Amniotic epithelial cell (primary cell): ENCODE measurements around the gene ILF3.
A peak's percentile ranks its signal among the peaks of the same experiment; 100 is the strongest.

ENCODE experiments used
- DNase-seq: peaks from one replicate; pipeline ENCODE4 v3.0.0-alpha.2; 2010; ENCODE audit warnings: low read depth

The ILF3 gene

DNA sequence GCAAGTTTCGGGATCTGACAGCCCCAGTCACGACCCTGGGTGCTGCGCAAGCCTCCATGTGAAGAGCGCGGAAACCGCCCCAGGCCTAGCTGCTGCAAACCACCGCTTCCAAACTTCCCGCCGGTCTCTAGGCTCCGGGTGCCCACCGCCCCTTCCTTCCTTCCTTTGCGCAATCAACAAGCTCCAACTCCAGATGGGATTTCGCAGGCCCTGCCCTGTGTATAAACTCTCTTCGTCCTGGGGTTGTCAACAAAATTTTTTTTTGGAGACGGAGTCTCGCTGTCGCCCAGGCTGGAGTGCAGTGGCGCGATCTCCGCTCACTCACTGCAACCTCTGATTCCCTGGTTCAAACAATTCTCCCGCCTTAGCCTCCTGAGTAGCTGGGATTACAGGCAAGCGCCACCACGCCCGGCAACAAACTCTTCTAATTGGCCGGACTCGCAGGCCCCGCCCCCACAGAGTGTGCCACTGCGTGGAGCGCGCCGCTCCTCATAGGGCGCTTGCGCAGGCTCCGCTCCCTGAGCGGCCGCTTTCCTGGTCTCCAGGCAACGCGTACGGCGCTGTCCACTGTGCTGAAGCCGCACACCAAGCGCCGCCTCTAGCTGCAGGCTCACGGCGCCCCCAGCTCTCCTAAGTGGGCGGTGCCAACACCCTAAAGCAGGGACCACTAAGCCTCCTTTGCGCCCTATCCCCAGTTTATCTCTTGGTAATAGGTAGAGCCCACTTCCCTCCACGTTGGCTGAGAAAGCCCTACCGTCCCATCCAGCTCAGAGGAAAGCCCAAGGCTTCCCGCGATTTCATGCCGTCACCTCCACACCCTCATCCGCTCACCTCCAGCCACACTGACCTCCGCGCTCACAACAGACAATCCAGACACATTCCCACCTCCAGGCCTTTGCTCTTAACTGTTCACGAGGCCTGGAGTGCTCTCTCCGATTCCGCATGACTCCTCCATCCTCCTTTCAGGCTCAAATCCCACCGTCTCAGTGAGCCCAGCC lies 41.6 kb downstream of the ILF3 start:
- peak; percentile 91 for DNase-seq

DNA sequence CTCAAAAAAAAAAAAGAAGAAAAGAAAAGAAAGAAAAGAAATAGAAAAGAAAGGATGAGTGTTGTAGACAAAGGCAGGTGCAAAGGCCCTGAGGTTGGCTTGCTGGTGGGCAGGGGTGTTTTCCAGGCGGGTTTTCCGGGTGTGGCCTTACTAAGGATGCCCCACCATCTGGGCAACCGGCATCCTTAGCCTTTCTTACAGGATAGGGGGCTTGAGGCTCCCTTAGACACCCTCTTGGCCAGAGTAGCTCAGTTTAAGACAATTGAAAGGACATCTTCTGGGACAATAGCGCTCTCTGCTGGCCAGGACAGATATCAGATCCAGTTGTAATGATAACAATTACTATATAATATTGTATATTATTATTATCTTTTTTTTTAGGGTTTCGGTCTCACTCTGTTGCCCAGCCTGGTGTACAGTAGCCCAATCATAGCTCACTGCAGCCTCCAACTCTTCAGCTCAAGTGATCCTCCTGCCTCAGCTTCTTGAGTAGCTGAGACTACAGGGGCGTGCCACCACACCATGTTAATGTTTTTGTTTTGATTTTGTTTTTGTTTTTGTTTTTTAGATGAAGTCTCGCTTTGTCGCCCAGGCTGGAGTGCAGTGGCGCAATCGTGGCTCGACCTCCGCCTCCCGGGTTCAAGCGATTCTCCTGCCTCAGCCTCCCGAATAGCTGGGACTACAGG lies 45.6 kb downstream of the ILF3 start:
- peak; percentile 49 for DNase-seq

DNA sequence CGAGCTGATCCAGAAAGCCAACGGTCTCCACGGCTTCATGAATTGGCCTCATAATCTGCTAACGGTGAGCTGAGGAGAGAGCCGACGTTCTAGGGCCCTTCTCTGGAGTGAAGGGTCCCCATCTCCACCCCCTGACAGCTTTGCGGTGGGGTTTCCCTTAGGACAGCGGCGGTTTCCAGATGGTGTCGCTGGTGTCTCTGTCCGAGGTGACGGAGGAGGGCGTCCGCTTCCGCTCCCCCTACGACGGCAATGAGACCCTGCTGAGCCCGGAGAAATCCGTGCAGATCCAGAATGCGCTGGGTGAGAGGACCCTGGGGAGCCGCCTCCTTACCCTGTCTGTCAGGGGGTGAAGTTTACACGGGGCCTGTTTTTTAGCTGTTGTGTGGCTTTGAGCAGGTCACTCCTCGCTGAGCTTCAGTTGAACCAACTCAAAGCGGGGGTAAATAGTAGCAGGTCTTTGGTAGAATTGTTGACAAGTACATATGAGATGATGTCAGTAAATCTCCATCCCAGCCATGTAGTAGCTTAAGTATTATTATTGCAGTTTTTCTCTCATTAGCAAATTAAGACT lies 47.9 kb downstream of the ILF3 start:
- DNase-seq = no peak

DNA sequence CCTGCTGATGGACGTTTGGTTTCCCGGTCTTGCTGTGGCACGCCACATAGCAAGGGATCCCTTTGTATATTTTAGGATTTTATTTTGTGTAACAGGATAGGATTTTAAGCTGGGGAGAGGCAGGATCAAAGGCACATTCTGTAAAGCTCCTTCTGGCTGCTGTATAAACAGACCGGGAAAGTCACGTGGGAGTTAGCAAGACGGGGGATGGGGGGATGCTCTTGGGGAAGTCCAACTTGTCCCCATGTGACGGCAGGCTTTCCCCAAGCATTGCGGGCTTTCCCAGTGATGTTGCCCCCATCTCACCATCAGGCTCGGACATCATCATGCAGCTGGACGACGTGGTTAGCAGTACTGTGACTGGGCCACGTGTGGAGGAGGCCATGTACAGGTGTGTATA lies 52.8 kb downstream of the ILF3 start:
- DNase-seq = no peak

DNA sequence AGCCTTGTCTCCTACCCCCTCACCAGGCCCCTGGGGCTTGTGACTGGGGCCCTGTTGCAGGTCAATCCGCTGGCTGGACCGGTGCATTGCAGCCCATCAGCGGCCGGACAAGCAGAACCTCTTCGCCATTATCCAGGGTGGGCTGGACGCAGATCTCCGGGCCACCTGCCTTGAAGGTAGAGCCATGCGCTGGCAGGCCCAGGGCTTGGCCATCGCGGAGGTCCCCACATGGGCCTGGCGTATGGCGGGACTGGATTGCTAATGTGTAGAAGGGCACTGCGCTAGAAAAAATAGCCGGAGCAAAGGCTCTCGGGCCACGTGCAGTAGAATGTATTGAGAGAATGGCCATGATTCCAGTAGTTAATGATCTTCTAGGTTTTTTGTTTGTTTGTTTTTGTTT lies 53.3 kb downstream of the ILF3 start:
- DNase-seq = no peak

DNA sequence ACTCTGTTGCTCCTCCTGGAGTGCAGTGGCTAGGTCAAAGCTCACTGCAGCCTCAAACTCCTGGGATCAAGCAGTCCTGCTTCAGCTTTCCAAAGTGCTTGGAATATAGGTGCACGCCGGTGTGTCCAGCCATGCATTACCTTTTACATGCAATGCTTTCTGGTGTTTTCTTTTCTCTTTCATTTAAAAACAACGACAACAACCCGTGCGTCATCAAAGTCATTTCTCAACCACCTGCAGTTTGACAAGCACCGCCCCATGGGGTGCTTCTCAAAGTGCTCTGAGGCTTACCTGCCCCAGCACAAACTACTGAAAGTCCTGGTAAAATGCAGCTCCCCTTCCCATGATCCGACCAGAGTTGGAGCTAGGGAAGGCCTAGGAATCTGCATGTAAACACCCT lies 54.1 kb downstream of the ILF3 start:
- no peak for DNase-seq

DNA sequence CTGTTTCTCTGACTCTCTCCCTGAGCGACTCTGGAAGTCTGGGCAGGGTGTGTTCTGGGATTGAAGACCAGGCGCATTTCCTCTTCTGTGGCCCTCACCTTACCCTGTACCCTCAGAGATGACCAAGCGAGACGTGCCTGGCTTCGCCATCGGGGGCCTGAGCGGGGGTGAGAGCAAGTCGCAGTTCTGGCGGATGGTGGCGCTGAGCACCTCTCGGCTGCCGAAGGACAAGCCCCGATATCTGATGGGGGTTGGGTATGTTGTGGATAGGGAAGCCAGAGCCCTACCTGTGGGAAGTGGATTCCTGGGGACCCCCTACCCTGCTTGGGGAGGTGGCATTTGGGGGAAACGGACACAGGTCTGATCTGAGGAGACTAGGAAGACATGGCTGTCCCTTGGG lies 57.9 kb downstream of the ILF3 start:
- no peak for DNase-seq

DNA sequence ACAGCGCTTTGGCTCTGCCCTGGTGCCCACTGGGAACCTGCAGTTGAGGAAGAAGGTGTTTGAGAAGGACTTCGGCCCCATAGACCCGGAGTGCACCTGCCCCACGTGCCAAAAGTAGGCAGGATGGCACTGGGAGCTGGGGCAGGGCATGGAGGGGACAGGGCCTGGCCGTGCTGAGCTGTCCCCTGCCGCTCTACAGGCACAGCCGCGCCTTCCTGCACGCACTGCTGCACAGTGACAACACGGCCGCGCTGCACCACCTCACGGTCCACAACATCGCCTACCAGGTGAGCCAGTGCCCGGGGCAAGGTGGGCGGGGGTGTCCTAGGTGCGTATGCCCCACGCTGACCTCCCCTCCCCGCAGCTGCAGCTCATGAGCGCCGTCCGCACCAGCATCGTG lies 58.6 kb downstream of the ILF3 start:
- no peak for DNase-seq

DNA sequence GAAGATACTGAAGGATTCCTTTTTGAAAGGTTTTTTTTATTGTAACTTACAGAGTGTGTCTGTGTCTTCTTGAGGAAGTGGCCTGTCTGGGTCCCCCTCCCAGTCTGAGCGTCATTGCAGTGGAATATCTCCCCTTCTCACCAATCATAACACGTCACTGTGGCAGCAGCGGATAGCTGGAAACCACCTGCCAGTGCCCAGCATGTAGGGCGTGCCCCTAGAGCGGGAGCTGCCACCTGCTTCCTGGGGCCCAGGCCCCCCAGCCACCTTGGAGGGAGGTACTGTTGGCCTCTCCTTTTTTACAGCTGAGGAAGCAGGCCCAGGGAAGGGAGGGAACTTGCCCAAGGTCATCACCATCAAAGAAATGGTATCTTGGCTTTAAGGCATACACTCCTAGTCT lies 59.2 kb downstream of the ILF3 start:
- no peak for DNase-seq

DNA sequence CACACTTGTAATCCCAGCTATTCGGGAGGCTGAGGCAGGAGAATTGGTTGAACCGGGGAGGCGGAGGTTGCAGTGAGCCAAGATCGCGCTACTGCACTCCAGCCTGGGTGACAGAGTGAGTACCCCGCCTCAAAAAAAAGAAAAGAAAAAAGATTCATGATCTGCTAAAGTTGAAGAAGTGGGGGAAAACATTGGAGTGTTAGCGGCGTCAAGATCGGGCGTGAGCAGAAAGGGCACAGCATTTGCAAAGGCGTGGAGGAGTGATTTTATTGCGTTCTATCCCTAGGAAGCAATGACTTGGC lies 62.9 kb downstream of the ILF3 start:
- no peak for DNase-seq

DNA sequence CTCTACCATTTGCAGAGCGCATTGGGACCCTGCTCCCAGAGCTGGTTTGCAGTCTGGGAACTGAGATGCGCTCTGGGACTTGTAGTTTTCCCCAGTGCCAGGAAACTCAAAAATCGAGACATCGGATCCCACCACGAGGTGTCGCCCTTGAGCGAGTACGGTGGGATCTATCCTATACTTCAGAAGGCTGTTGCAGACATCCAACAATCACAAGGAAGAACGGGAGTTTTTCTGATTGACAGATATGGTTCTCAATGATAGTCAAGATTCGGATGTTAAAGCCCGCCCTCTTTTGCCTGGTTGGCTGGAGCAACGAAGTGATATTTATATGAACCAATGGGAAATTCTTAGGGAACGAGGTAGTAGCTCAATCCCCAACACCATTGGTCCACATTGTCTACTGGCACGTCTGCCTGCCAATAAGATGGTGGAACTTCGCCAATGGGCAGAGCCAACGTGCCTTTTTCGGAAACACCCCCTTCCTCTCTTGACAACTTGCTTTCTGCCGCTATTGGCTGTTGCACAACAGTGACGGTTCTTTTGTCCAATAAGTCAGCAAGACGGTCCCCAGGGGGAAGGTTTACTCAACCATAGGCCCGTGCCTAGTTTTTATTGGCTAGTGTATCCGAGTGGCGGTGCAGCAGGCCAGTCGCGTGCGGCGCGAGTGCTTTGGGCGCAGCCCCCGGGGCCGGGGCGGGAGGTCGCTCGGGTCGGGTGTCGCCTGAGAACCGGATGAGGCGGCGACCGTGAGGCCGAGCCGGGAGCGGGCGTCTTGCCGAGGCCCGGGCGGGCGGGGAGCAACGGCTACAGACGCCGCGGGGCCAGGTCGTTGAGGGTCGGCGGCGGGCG lies 63.4 kb downstream of the ILF3 start, which contains the start of gene DNM2:
TSS of gene DNM2 (plus strand) at position 724 of the 849 bp plus-strand sequence. CDS start 164 bp downstream, outside the sequence.
- DNase-seq = peak; percentile 100

DNA sequence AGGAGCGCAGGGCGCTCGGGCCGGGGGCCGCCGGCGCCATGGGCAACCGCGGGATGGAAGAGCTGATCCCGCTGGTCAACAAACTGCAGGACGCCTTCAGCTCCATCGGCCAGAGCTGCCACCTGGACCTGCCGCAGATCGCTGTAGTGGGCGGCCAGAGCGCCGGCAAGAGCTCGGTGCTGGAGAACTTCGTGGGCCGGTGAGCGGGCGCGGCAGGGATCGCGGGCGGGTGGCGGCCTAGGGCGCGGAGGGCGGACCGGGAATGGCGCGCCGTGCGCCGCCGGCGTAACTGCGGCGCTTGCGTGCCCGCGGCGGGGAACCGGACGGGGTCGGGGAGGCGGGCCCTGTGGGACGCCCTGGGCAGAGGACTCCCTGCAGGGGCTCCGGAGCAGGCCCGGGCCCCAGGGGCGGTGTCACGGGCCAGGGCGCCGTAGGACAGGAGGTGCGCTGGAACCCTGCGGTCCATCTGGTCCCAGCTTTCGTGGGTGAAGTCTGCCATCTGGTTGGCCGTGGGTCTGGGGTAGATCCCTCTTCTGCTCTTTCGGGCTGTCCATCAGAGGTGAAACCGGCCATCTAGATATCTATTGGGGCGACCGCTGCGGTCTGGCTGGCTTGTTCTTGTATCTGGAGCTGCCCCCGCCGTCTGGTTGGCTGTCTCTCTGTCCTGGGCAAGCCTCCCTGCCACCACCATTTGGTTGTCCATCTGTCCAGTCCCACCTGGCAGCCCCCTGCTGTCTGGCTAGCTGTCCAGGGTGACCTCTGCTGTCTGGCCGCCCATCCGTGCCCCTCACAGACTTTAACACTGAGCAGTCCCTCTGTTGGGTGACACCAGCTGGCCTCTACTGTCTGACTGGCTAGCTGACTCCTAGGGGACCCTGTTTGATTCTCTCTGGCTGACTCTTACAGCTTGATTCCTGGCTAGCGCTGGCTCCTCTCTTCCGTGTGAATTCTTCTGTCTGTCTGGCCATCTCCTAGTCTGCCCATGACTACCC lies 64.4 kb downstream of the ILF3 start:
- DNase-seq = no peak

DNA sequence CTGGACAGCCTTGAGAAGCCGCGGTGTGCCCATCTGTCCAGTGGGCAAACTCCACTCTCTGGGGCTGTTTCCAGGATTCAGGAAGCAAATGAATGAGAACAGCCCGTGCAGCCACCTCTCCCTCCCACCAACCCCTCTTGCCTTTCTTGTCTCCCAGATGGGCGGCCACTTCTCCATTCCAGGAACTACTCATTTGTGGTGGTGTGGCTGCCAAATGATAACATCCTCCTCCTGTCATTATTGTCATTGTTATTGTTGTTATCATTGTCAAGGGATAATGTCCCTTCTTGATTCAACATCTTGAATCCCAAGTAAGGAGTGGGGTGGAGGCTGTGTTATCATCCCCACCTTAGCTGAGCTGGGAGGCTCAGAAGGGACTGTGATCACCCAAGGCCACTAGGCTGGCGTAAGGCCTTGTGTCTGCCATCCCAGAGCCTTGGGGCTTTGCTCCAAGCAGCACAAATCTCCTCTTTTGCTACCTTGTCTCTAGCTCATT lies 65.4 kb downstream of the ILF3 start:
- DNase-seq = no peak

DNA sequence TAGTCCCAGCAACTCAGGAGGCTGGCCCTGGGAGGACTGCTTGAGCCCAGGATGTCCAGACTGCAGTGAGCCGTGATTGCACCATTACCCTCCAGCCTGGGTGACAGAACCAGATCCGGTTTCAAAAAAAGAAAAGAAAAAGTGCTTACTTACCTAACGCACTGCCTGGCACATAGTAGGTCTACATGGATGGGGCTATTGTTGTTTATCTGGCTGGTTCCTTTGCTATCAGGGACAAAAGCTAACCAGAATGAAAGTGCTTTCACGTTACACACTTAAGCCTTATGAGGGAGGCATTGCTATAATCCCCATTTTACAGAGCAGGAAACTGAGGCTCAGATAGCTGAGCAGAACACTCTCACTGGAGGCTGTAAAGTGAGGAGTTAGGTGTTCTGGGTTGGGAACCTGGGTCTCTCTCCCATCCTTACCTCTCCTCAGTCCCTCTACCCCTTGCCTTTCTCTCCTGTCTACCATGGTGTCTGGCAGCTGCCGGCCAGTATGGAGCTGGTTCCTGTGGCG lies 66.5 kb downstream of the ILF3 start:
- no peak for DNase-seq

DNA sequence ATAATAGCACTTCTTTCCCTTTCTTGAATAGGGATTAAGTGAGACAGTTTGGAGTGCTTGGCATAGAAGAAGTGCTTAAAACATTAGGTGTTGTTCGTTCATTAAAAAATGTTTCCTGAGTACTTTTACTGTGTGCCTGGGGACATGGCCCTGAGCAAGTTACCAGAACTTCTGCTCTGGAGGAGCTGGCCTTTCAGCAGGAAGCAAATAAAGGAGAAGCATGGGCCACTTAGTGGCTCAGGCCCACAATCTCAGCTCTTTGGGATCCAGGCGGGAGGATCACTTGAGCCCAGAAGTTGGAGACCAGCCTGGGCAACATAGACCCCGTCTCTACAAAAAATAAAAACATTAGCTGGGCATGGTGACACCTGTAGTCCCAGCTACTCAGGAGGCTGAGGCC lies 69.4 kb downstream of the ILF3 start:
- no peak for DNase-seq

DNA sequence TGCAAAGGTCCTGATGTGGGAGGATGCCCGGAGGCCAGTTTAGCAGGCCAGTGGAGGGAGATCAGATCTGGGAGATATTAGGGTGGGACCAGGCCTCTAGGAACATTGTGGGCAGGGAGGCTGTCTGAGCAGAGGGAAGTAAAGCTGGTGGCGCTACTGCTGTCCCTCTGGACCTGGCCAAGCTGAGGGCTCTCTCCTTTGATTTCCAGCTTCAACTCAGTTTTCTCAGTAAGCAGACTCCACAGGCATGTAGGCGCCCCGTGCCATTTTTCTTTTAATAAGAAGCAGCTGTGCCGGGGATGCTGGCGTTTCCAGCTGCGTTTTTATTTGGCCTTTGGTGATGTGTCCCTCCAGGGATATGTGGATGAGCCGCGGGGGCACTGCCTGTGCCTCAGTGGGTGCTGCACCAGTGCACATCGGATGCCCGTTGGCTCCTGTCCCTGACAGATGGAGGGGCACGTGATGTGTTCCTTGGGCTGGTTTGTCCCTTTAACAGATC lies 70.5 kb downstream of the ILF3 start:
- no peak for DNase-seq

DNA sequence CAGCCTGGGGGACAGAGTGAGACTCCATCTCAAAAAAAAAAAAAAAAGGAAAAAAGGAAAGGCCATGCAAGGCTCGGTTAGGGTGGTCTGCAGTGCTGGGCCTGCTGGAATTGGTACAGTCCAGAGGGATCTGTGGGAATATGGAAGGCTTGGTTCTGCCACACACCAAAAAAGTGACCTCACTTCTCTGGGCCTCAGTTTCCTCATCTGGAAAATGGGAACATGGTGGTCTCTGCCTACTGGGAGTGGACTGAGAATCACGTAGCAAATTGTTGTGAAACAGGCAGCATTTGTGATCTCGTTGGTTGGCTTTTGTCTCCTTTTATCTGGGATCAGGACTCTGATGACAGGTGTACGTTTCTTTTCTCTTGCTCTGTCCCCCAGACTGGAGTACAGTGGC lies 71.3 kb downstream of the ILF3 start:
- DNase-seq = no peak

DNA sequence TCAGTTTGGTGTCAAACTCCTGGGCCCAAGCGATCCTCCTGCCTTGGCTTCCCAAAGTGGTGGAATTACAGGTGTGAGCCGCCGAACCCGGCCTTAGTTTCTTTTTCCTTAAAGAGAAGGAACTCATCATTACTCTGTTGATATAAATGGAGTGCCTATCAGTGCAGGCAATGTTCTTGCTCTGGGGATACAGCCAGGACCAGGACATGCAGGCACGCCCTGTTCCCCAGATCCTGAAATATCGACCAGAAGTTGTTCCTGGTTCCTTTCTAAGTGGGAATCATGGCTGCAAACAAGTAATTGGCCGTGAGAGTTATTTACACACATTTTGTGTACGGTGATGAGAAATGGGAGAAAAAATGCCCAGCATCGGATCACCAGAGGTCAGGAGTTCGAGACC lies 72.1 kb downstream of the ILF3 start:
- DNase-seq = no peak

DNA sequence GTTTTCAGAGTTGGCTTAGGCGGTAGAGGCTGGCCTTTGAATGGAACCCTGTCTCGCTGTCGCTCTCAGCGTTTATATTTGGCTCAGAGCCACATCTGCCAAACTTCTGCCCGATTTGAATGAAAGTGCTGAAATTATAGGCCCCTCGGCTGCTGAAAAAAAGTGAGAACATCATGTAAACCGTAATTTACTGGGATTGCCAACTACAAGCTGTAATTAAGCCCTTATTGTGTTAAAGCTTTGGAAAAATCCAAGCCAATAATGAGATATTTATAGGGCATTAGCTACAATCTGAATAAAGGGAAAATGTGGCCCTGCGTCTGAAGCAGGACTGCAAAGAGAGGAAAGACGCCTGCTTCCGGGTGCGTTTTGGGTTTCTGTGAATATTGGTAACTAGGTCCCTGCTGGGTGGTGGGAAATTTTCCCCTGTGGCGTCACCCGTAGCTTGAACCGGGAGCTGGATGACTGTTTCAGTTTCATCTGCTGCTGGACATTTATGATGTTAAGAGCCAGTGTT lies 73.6 kb downstream of the ILF3 start:
- DNase-seq = no peak

DNA sequence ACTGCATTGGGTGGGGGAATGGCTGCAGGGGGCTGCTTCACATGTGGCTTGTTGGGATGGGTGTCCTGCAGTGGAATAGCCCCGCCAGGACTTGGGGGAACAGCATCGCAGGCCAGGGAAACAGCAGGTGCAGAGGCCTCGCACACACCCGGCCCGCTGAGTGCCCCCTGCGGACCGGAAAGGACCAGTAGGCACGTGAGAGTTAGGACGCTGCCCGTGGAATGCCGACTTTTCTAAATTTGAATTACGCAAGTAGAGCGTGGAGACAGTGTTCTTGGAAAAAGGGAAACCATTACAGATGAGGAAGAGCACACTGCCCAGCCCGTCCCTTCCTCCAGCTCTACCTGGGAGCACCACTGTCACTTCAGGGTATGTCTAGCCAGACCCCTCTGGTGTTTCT lies 75.3 kb downstream of the ILF3 start:
- DNase-seq = no peak
